ENCODE results near the gene ADAMTS9.

The ADAMTS9 gene

DNA sequence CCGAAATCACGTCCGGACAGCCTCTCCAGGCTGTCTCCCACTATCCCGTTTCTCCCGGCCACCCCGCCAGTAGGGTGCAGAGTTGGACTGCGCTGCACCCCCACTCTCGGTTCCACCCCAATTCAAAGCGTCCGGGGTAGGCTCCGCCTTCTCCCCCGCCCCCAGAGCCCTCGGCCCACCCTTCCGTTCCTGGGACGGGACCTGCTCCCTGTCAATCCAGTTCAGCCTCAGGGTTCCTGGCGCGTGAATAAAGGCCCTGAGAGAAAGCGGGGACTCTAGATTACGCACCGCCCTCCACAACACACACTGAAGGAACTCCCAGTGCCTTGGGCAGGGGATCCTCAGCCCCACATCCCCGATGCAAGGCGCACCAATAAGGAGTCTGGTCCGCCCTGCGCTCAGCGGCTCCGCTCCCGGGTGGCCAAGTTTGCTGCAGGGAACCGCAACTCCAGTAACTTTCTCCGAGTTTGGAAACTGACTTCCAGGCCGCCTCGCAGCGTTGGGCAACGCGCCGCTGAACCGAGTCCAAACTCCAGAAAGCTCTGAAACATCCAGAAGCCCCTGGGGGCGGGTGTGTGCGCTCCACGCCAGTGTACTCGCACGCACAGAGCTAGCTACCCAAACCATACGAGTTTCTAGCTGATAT, 1.9 kb downstream of the ADAMTS9 start:
- peak overlapping the region; percentile 49 for H3K4me3 ChIP-seq (ENCODE audit: low read length)
- DNase-seq (ENCODE audit: low read depth): peak; percentile 76
- TF ChIP-seq CTCF (IDR thresholded peaks at IDR 0.05; ENCODE audit: insufficient read depth, low read depth, low read length, missing control alignments): no peak

GRCh38 chr3:64685331-64685799, 2.4 kb downstream of the ADAMTS9 start:
- no peak for DNase-seq (ENCODE audit: low read depth)
- peak overlapping the region; percentile 49 for H3K4me3 ChIP-seq (ENCODE audit: low read length)
- TF ChIP-seq CTCF (IDR thresholded peaks at IDR 0.05; ENCODE audit: insufficient read depth, low read depth, low read length, missing control alignments): no peak

- TF ChIP-seq CTCF (IDR thresholded peaks at IDR 0.05; ENCODE audit: insufficient read depth, low read depth, low read length, missing control alignments): no peak
- no peak overlapping the region for H3K4me3 ChIP-seq (ENCODE audit: low read length)
- DNase-seq (ENCODE audit: low read depth): peak; percentile 4
These were observed 3.0 kb downstream of the ADAMTS9 start for GRCh38 chr3:64684715-64685261.

DNA sequence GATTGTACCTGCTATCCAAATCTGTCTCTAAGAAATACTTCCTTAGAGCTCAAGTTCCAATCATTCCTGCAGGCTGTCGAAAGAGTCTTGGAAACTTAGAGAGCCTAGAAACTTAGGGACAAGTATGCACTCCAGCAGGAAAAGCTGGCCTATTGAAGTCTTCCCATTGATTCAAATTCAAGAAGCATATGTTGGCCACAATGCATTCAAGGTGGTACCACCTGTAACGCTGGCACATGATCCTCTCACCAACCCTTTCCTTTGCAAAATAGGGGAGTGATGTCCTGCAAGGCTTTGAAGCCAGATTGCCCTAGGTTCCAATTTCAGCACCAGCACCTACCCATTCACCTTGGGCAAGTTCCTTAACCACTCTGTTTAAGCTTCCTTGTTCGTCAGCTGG, 6.0 kb downstream of the ADAMTS9 start:
- no peak overlapping the region for H3K4me3 ChIP-seq (ENCODE audit: low read length)
- DNase-seq (ENCODE audit: low read depth): no peak
- TF ChIP-seq CTCF (IDR thresholded peaks at IDR 0.05; ENCODE audit: insufficient read depth, low read depth, low read length, missing control alignments): no peak

GRCh38 chr3:64681015-64681414, 6.8 kb downstream of the ADAMTS9 start:
- H3K4me3 ChIP-seq (ENCODE audit: low read length): no peak overlapping the region
- no peak for DNase-seq (ENCODE audit: low read depth)
- TF ChIP-seq CTCF (IDR thresholded peaks at IDR 0.05; ENCODE audit: insufficient read depth, low read depth, low read length, missing control alignments): no peak

- DNase-seq (ENCODE audit: low read depth): no peak
- TF ChIP-seq CTCF (IDR thresholded peaks at IDR 0.05; ENCODE audit: insufficient read depth, low read depth, low read length, missing control alignments): no peak
- no peak overlapping the region for H3K4me3 ChIP-seq (ENCODE audit: low read length)
These were observed 7.5 kb downstream of the ADAMTS9 start for GRCh38 chr3:64680334-64680733.

All from epithelial cell of esophagus (primary cell).